SHP77 treated with DMSO at 0.1 percent for 48 hours (cell line): ENCODE measurements around the gene PLPP3.

Source experiments
- DNase-seq: peaks from one replicate; lab custom pipeline; 2025; lab: John Stamatoyannopoulos, UW

The PLPP3 gene

DNA sequence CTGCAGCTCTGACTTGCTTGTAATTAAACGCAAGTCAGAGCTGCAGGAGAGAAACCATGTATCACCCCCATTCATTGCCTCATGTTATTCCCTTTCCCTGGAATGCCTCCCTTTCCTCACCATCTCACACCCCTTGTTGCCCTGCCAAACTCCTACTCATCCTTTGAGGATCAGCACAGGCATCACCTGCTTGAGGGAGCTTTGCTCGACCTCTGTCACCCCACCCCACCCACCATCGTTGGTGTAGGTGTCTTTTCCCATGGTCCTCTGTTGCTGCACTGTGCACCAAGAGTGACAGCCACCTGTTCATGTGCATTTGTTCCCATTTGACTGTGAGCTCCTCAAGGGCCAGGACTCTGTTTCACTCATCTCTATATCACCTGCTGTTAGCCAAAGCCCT lies 117.2 kb downstream of the PLPP3 start:
- no peak for DNase-seq

DNA sequence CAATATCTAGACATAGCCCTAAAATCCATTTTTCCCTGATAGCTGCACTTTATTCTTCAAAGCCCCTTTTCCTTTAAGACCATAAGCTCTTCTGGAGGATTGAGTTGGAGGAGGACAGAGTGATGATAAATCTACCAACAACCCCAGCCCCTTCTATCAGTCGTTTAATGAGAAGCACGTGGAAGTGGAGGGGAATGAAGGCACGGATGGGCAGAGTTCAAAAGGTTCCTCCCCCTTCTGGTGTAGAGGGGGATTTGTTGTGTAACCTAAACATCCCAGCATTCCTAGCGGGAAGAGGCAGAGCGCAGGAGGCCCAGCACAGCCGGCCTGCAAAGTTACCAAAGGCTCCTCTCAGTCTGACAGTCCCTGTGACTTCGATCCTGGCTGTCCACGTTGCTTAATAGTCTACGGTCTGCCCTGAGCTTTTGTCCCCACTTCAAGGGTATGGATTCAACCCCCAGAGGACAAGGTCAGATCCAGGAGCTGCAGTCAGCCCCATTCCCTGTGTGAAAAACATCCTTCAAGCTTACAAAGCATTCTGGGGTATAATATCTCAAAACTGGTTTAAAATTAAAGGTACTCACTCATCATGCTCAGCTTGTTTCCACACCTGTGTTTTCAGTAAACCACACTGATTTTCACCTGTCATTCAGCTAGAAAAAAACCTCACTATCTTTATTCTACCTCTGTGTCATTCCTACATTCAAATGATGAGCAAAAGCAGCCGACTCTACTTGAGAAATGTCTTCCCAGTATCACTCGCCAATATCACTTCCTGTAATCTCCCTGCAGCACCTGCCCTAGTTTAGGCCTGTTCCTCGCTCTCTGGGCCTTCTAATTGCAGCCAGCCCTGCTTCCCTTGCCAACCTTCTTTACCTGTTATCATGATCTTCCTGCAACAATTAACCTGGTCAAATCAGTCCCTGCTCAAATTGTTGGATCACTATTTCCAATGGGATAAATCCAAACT lies 117.9 kb downstream of the PLPP3 start:
- no peak for DNase-seq

DNA sequence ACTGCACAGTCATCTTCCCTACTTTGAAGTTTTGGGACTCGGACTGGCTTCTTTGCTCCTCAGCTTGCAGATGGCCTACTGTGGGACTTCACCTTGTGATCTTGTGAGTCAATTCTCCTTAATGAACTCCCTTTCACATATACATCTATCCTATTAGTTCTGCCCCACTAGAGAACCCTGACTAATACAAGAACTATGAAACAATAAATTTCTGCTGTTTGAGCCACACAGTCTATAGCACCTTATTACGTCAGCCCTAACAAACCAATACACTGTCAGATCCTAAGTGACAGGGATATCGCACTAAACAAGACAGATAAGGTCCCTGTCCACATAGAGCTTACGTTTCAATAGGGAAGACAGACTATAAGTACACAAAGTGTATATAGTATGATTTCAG lies 120.1 kb downstream of the PLPP3 start:
- no peak for DNase-seq

DNA sequence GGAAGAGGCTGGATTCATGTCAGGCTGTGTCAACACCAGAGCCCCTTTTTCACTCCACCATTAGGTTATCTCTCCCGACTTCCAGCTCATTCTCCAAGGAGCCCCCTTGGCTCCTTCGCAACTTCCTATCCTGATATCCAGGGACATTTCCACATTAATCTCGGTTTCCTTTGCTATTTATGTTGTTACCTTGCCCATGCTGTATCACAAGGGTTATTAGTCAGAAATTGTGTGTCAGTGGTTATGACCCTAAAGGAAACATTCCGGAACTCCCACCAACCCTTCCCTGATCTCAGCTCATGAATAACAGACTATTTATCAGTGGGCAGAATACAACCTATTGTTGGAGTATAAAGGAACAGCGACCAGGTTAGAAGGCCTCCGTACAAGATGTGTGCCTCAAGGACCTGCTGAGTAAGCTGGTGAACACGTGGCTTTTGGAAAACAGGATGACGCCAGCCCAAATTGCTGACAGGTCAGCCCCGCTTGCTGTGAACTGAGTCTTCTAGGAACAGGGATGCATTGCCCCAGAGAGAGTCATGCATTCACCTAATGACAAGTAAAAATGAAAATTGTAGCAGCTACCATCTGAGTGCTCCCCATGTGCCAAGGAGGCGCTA lies 121.5 kb downstream of the PLPP3 start:
- DNase-seq: no peak

DNA sequence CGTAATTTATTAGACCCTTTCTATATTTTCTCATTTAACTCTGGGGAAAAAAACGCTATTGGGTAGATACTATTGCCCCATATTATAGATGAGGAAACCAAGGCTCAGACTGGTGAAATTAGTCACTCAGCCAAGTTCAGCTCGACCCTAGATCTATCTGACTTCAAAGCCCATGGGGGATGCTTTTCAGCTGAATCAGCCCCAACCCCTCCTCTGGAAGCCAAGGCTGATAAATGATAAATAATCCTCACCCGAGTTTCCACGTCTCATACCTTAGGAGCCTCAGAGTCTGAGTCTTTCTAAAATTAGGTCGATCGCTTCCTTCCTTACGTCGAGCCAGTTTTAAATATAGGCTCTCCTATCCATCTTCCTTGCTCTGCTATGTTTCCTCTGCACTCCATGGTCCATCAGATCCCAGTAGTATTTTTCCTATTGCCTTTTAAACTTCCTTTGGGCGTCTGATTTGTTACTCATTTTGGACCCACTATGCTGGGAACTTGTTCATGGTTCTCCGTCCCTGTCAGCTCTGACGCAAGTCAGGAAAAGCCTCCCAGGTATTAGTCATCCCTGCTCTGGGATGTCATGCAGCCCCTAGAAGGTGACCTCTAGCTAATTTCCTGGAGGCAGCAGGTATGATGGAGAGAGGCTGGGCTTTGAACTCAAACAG lies 122.8 kb downstream of the PLPP3 start:
- DNase-seq: no peak

DNA sequence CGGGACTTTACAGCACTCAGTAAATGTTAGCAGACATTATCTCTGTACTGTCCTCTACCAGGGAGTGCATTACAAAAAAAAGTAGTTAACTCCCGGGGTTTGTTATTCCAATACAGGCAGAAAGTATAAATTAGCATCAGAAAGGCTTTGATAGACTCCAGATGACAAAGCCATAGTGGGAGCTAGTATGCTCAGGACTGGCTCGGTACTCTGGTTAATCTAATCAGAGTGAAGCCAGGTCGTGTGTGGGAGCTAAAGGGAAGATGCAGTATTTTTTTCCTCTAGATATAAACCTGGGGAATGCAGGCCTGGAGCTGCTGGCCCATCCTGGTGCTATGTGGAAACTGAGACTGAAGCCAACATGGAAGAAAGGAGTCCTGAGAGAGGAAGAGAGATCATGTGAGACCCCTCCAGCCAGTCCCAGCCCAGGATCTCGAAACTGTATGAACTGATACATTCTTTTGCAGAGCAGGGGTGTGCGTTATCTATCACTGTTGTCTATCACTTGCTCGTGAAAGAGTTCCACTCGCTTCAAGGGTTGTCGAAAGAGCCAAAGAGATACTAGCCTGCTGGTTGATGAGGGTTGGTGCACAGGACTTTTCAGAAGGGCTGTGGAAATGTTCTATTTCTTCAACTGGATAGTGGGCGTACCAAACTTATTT lies 125.8 kb downstream of the PLPP3 start:
- DNase-seq: no peak

DNA sequence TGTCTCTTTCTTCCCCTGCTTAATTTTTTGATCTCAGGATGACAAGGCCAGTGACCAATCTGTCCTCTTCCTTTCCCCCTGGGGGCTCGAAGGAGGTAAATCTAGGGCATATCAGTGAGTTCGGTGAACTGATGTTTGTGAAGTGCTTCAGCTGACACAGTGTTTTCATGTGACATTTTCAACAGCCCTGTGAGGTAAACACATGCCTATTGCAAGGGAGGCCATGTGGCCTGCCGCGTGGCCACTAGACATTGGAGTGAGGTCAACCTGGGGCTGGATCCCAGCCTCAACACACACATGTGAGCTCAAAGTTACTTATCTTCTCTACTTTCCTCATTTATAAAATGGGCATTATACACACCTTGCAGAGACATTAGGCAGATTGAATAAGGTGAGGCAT lies 126.3 kb downstream of the PLPP3 start:
- DNase-seq: no peak

DNA sequence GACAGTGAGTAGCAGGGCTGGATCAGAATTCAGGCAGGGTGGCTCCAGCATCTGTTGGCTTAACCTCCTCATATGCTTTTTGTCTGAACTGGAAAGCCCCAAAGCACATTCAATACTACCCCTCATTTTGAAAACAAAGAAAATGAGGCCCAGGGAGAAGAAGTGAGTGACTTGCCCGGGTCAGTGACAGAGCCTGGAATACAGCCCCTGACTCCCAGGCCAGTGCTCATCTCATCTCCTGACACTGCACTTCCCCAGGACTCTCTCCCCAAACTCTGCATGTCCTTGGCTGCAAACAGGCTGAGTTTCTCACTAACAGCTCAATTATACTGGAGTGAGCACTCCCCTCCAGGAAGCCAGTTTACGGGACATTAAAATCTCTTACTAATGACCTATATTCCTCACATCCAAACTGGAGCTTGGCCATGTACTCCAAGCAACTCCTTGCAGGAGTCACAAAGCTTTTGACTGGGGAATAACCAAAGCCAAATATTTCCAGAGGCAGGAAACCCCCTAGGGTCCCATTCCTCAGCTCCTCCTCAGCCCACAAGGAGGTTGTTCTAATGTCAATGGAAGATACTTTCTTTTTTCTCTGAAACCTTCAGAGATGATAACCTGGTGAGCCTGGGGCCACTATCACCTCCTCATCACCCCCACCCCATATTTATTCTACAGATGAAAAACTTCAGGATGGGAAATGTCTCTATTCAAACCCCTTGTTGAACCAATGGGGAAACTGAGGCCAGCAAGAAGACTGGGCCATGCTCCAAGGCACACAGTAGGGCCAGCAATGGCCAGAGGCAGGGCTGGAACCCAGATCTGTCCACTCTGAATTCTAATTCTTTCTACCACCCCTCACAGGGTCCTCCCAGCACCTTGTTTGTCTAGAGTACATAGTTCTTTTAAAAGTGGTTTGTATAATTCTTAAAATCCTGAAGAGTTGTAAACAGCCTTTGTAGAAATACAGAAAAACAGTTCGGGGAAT lies 127.0 kb downstream of the PLPP3 start:
- DNase-seq: no peak

DNA sequence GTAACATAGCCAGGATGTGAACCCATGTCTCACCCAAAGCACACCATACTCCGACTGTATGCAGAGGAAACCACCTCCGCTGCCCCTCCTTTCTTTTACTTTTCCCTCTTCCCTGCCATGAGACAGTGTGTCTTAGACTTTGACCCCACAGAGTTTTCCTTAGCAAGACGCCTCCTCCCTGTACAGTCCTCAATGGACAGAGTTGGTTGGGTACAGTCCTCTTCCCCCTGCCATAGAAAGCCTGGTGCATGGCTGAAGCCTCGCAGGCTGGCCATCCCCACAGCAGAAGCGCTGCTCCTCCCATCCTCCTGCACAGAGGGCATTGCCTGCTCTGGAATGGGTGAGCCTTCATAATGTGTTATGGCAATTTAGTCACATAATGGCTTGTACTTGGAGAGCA lies 127.9 kb downstream of the PLPP3 start:
- no peak for DNase-seq

DNA sequence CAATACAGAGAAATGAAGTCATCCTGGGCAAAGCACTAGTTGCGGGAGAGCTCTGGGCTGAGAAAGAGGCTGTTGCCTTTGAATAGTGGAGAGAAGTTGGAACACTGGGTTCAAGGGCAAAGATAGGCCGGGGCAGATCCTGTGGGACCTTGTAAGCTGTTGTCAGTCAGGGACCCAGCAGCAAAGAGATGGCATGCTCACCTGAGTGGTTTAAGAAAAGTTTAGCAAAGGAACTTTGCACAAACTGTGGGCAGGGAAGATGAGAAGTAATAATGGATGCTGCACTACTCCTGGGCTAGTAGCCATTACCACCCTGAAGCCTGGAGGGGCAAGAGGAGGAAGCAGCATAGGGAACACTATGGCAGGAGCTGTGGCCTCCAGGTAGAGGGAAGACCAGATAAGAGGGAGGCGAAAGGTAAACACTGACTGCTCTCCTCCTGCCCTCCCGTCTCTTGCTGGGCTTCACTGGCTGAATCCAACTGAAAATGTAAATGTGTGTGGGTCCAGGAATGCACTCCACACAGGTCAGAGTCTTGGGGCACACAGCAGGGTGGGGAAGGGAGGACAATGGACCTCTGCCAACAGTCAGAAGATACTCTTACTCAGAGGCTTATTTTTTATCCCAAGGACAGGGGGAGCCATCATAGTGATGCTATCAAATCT lies 129.2 kb downstream of the PLPP3 start:
- DNase-seq: no peak

DNA sequence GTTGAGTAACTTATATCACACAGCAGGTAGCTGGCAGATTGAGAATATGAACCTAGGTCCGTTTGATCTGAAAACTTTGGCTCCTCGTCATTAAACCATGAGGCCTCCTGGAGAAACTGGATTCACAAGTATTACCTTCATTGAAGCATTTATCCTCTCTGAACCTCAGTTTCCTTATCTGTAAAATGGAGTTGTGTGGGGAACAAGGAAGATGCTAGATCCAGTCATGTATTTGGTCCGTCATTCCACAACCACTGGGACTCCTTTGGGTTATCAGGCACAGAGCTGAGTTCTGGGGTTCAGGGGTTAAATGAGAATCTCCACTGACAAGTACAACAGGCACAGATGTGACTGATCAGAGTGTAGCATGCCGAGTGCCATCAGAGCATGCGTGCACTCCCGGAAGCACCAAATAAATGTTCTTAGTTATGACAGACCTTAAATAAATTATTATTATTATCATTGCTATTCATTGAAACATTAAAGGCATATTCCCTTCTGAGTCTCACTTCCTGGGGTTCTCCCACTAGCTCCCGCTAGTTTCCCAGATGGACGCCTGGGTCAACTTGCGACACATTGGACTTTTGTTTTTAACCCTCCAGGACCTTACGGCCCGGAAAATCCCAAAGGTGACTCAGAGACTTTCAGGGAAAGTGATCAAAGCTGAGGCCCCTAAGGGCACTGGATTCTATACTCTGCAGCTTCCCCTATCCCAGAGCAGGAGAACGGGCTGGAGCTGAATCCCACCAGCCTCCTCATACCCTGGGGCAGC lies 130.6 kb downstream of the PLPP3 start:
- DNase-seq: no peak

DNA sequence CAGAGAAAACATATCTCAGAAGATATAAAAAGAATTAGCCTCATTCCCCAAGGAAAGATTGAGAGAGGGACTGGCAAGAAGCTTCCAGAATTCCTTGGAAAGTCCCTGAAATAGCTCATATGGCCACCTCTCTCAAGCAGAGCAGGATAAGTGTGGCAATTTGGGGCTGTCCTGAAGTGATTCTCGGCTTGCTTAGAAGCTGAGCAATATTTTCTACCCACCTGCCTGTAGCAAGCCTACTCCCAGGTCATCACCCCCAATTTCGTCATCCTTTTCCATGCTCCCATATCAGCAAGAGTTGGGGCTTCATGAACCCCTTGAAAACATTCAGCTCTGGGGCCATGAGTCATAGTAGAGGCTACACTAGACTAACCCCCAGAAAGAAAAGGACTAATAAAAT lies 131.5 kb downstream of the PLPP3 start:
- DNase-seq: no peak

DNA sequence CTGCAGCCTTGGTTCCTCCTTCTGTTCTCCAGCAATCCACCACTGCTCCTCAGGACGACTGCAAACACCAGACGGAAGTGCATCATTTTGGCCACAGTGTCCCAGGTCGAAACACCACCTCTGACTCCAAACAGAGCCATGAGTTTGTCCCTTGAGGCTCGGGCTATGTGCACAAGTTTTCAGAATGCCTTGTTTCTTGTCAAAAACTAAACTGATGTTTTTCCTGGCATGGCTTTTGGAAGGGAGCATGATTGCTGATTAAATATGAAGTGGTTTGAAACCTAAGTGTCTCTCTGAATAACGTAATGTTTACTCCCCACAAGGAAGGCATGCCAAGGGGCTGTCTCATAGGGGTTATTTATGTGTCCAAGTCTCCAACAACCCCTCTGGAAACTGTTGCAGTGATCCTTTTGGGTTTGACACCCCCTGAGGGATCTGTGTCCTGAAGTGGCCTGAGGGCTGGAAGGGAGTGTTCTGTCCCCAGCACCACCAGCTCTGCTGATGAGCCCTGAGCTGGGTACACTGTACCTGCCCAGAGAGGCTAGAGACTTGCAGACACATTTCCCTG lies 132.7 kb downstream of the PLPP3 start:
- DNase-seq: no peak

DNA sequence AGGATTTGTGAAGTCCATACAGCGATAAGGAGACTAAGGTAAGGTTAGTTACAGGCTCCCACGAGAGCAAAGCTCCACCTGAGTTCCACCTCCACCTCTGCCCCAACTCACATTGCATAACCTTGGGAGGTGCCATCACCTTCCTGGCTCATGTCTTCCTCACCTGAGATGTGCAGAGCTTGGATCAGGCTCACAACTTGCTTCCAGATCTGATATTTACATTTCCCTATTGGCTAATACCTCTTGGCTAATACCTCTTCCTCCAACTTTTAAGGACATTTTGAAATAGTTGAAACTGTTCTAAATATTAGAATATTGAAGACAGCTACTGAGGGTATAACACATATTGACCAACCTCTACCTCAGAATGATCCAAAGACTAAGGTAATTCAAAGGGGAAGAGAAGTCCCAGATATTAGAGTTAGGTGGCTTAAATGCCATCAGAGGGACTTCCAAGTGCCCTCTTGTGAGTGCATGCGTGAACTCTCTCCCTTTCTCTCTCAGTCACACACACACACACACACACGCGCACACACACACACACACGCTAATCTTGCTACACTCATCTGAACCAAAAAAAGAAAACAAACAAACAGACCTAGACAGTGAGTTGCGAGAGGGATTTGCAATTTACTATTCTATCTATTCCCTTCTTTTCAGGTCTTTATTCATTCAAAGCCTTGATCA lies 134.3 kb downstream of the PLPP3 start:
- no peak for DNase-seq
